ENCODE measurements around the gene REL.
"Not testable (repeated sequence)": the region's sequence is repeated elsewhere in the genome, so short reads cannot be mapped to it uniquely, and the experiment has no call there.

Gene REL

DNA sequence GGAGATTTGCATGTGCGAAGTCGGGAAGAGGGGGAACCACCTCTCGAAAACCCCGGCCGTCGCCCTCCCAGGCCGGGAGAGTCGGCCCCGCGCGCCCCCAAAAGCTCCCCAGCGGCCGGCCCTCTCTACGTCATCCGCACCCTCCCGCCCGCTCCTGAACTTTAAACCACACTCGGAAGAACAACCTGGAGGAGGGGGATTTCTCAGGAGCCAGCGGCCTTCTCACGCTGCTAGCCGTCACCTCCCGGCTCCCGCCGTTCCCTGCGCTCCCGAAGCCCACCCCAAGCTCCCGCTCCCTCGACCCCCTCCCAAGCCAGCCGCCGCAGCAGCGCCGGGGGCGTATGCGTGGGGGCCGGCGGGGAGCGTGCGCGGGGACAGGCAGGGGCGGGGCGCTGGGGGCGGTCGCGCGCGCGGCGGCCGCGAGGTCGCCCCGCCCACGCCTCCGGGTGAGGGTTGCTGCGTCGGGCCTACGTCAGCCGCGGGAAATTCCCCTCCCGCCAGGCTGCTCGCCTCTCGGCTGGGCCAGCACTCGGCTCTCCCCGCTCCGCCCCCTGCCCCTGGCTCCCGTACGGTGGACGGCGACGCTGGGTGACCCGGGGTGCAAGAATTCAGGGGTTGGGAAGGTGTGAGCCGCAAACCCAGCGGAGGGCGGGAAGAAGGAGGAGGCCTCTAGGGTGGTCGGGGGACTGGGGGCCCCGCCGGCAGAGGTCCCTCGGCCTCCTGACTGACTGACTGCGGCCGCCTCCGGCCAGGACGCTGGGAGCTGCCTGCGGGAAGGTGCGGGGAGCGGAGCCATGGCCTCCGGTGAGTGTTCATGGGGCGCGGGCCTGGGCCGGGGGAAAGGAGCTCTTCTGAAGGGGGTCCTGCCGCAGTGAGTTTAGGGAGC is at the start of gene REL:
REL (plus strand) TSS at position 528 of the 886 bp plus-strand sequence; CDS start at position 795, 267 bp downstream.
- peak; percentile 88 for DNase-seq

DNA sequence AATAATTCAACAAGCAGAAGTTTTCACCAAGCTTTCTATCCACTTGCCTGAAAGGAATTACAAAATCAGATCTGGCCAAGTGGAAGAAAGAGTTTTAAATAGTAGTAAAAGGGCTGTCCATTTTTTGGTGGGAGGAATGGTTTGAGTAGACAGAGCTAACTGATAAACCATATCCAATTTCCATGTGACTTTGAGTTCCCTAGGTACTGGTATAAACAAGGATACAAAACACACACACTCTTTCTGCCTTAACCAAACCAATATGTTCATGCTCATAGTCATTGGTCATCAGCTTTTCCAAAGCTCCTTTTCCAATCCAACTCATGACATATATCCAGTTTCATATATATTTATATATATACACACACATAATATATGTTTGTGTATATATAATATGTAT is 49.5 kb upstream of the REL start:
- DNase-seq, result no peak

DNA sequence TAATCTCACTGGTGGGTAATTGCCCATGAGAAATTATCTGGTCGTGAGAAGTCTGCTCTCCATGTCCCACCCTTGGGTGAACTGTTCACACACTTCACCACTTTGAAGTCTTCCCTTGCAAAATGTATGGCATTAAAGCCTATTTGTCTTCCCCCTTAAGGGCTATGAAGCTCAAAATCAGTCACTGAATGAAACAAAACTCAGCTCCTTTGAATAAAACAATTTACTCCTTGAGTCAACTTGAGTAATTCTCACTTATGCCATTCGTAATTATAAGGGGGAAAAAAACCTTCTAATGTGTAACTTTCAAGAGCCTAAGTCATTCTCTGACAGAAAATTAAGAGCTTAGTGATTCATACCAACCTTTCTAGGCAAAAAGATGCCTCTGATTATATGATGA is 48.8 kb upstream of the REL start:
- no peak for DNase-seq

DNA sequence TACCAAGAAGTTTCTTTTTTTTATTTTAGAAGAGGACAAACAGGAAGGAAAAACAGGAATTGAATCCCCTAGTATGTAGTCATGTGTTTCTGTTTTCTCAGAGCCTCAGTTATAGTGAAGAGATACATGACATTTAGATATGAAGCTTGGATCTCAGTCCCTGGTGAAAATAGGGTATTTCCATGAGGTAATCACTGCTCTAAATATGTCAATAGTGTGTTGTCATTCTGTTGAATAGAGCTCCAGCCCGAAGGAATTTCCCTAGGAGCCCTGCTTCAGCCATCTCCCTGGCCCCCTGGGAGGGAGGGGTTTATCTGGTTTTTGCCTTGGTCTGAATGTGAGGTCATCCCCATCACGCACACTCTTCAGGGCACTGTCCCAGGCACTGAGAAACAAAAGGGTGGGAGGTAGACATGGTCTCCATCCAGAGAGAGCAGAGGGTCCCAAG is 47.1 kb upstream of the REL start:
- no peak for DNase-seq

DNA sequence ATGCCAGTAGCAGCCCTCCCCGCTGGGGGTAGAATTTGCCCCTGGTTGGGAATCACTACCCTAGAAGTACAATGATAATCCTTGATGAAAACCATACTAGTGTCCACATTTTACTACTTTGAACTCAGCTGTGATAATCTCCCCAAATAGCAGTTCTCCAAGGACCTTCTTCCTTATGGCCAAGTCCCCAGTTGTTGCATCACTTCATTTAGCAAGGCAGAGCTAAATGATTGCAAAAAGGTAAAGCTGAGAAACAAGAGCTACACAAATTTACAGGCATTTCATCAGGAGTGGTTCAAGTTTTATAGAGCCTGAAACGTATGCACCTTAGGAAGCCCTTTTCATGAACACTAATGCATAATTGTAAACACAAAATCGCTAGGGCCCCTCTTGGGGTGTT is 44.9 kb upstream of the REL start:
- no peak for DNase-seq

DNA sequence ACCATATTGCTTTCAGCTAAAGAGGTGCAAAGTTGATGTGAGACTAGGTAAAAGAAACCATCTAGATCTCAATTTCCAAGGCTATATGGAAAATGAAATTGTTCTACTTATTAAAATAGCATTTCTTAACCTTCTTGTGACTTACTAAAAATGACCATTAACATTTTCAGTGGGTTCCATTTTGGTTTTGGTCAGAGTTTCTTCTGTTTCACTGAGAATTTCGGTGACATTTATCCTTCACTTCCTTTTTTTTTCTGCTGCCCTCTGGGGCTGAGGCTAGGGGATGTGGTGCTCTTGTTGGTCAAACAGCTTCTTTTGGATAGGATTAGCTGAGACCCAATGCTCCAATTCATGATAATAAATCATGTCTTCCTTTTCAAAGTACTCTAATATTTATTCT is 44.3 kb upstream of the REL start:
- DNase-seq, result no peak

DNA sequence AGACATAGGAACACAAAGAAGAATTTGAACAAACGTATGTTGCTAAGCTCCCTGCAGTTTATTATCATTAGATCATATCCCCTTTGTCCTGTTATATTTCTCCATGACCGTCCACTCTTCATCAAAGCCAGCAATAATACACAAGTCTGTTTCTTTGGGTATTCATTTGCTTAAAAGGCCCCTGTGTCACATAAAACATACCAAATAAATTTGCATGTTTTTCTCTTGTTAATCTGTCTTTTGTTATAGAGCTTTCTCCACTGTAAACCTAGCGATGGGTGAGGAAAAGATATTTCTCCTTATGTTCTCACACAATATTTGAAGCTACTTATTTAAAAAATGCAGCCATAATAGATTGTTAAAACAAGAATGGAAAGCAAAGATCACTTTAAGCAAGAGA is 42.9 kb upstream of the REL start:
- DNase-seq, result no peak

DNA sequence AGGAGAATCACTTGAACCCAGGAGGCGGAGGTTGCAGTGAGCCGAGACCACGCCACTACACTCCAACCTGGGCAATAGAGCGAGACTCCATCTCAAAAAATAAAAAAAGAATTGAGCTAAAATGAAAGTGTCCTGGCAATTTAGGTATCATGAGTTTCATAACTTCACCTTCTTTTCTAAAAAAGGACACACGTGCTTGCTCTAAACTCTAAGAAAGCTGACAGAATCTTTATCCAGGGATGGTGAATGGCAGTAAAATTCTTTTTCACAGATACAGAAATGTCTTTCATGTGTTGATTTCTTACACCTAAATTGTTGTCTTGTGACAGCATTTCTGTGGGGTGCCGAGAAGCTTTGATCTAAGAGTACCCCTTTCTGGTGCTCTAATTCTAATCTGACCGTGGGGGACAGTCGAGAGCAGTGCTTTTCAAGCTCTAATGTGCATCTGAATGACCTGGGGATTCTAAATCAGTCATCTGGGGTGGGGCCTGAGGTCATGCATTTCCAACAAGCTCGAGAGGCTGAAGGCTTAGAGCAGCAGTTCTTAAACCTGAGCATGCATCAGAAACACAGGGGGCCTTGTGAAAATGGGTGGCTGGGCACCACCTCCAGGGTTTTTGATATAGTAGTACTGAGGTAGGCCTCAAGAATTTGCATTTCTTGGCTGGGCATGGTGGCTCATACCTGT is 42.1 kb upstream of the REL start:
- DNase-seq, result no peak

DNA sequence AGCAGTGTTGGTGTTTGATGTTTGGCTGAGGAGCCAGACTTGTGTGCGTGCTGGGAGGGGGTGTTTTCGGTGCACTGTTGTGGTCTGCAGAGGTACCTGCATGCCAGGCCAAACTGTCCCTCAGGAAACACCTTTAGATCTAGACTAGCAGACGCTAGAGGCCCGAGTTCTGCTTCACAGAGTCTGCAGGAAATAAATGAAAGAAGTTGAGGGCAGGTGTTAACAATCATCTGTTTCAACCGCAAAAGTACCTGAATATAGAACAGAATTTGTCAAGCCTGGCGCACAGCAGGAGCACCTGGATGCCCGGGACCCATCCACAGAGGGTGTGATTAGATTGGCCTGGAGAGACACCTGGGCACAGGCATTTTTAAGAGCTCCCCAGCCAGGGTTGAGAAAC is 40.5 kb upstream of the REL start:
- DNase-seq, result no peak

DNA sequence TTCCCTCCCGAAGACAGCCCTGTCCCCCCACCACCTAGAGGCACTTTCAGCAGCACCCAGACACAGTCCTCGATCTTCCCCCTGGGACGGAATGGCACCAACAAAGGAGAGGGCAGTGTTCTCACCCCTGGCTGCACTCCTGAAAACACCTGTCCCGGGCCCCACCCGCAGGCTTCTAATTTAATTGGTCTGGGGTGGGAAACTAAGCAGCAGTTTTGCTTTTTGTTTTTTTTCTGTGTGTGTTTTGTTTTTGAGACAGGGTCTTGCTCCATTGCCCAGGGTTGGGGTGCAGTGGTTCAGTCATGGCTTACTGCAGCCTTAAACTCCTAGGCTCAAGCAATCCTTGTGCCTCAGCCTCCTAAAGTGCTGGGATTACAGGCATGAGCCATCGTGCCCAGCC is 38.4 kb upstream of the REL start:
- no peak for DNase-seq

DNA sequence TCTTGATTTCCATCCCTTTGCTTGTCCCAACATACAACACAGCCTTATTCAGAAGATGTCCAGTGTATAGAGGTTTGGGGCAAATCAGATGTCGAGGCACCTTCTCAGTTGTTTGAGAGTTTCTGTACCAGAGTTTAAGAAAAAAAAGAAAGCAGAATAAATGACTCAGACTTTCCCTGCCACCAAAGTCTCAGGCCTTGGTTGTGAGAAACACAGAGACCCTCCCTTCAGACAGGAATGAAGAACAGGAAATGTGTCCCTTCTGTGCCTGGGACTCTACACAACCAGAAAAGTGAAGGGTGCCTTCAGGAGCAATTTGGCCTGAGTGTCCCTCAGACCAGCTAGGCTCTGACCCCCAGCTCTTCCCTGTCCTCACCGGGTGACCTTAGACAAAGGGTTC is 37.3 kb upstream of the REL start:
- no peak for DNase-seq

DNA sequence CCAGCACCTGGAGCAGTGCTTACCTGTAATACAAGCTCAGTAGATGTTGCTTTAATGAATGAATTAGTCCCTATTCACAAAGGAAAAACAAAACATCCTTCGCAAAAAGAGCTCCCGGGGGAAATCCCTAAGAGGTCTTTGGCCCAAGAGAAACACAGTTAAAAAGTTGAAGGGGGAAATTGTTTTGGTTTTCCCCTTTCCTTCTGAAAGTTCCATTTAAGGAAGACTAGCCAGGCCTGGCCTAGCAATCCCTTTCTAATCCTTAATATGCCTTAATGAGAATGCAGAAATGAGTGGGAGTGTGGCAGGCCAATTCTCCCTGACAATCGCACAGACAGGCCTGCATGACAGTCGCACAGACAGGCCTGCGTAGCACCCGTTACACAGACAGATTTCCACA is 33.5 kb upstream of the REL start:
- no peak for DNase-seq

DNA sequence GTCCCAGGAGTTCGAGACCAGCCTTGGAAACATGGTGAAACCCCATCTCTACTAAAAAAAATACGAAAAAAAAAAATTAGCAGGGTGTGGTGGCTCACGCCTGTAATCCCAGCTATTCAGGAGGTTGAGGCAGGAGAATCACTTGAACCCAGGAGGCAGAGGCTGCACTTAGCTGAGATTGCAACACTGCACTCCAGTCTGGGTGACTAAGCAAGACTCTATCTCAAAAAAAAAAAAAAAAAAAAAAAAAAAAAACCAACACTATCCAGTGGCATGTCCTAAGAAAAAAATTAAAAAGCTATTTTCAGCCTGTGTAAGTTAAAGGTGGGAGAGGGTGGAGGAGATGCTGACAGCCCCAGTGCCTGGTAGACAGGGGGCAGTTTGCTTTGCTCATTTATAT is 32.2 kb upstream of the REL start:
- no peak for DNase-seq

DNA sequence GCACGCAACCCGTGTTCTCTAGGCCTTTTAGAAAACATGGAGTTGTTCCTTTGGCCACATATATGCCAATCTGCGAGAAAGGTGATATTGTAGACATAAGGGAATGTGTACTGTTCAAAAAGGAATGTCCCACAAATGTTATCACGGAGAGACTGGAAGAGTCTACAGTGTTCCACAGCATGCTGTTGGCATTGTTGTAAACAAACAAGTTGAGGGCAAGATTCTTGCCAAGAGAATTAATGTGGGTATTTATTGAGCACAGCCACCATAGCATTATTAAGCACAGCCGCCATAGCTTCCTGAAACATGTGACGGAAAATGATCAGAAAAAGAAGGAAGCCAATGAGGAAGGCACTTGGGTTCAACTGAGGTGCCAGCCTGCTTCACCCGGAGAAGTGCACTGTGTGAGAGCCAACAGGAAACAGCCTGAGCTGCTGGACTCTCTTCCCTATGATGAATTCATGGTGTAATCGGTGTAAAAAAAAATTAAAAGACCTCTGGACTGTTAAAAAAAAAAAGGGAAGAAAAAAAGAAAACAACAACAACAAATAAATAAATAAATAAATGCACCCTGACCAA is 29.0 kb upstream of the REL start:
- no peak for DNase-seq

DNA sequence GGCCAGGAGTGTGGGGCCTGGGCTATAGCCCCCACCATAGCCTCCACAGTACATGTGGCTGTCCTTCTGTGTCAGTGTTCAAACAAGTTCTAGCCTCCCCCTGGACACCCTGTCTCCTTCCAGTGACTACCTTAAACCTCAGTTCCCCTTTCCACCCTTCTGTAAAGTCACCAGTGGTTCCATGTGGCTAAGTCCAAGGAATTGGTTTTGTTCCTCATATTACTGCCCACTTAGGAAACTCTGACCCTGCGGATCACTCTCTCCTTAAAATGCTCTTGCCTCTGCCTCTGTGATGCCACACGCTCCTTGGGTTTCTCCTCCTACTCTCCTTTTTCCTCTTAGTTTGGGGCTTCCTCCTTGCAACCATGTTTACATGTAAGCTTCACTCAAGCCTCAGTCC is 27.8 kb upstream of the REL start:
- no peak for DNase-seq

DNA sequence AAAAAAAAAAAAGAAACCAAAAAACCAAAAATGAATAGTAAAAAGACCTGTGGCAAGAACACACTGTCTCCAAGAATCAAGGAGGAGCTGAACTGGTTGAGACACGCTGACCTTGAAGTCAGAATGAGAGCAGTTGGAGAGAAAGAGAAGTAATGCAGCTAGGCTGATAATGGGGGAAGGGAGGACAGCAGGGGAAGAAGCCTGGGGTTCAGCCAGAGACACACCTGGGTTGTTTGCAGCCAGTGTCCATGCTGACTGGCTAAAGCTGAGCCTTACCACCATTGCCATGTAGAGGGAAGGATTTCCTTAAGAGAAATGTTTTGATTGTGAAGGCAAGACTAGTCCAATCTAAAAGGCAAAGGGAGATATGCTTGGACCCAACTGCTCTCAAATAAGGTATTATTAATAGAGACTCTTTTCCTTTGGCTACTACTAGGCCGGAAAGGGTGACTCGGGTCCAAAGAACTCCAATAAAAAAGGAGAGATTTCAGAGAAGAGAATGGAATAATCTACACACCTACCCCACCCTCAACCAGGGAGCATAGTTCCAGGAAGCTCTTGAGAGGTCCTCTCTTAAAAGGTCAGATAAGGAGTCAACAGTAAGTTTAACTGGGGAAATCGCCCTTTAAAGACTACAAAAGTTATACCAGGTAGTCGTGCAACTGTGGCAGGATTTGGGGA is 25.2 kb upstream of the REL start:
- DNase-seq, result no peak

DNA sequence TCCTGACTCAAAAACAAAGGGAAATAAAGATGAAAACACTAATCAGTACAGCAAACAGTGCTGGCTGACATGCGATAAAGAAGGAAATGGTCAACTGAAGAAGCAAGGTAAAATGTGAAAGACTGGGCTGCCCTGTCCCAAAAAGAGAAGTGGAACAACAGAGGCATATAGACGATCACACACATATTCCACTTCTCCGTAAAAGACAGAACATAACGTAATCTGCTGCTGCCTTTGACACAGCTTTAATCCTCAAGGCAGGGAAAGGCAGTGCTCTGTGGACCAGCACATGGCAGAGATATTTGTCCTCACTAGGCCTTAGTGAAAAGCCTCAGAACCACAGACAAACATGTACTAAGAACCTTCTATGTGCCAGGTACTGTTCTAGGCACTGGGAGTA is 24.3 kb upstream of the REL start:
- no peak for DNase-seq

DNA sequence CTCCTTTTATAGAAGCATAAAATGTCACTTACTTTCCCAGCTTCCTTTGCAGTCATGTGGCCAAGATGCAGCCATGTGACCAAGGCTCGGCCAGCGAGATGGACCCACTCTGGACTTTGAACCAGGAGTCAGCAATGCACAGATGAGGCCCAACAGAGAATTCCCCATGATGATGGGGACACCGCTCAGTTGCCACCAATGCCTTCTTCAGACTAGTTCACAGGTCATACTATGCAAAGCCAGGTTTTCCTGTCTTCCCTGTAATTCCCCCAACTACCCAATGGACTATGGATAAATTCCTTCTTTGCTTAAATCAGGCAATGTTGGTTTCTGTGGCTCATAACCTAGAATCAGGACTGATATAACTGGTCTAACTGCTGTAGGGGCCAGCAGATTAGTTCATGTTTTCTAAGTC is 22.5 kb upstream of the REL start:
- DNase-seq, result no peak

DNA sequence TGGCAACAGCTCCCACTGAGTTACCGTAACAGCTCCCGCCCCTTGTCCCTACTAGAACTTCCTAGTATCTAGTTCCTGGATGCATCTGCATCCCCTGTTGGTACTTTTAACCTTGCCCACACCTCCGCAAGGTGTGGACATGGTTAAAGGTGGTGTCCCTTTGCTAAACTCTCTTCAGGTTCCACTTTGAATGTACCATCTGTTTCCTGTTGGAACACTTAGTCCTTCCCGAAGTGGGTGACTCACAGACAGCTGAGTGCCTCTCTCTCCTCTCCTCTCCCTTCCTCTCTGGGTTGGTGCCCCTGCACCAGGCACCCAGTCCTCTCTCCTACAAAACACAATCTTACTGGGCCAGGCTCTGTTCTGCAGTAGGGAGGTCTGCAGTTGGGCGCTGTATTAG is 19.6 kb upstream of the REL start:
- no peak for DNase-seq

DNA sequence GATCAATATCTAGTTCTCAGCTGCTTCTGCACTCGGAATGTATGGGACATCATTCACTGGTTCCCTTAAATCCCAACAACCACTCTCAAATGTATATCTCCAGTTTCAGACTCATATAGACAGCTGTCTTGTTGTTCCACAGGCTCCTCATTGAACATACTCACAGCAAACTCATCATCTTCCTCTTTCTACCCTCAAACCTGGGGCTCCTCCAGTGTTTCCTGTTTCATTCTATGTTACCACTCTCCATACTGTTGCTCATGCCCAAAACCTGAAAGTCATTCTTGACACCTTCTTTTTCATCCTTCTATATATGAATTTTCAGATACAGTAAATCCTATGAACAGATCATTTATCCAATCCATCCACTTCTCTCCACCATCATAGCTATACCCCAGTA is 18.7 kb upstream of the REL start:
- DNase-seq, result no peak

DNA sequence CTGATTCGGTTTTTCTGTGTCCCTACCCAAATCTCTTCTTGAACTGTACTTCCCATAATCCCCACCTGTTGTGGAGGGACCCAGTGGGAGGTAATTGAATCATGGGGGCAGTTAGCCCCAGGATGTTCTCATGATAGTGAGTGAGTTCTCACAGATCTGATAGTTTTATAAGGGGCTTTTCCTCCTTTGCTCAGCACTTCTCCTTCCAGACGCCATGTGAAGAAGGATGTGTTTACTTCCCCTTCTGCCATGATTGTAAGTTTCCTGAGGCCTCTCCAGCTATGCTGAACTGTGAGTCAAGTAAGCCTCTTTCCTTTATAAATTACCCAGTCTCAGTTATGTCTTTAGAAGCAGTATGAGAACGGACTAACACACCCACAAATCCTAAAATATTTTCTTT is 16.0 kb upstream of the REL start:
- not testable (repeated sequence) for DNase-seq

DNA sequence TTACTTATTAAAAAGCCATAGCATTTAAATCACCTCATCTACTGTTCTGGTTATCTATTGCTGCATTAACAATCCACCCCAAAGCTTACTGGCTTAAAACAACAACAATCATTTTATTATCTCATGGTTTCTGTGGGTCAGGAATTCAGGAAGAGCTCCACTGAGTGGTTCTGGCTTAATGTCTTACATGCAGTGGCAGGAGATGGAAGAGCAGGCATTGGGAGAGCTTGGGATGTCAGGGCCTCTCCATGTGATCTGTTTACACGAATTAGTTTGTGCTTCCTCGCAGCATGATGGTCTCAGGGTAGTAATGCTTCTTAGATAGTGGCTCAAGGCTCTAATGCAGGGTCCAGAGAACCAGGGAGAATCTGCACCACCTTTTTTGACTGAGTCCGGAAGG is 14.4 kb upstream of the REL start:
- DNase-seq, result no peak

DNA sequence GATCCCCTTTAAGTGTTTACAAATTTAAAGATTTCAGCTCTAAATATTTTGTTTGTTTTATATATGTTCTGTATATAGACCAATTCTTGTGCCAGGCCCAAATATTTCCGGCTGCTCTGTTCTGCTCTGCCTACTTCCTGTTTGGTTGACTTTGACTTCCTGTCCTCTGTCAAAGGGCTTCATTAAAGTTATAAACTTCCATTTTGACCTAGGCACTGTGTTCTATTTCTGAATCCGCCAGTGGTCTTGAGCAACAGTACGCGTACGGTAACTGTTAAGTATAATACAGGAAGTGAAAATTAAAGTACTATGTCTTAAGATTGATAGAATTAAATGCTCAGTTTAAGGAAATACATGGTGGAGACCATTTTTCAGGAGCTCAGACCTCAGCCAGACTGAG is 13.5 kb upstream of the REL start:
- no peak for DNase-seq

Measured in stimulated activated naive CD4-positive, alpha-beta T cell treated with Interleukin-2 at 50 U/mL for 16 hours (primary cell).